Cardiac fibroblast (primary cell): ENCODE data around the gene LIPG.

Source experiments
- DNase-seq, 2 donors: peaks; one replicate each; pipeline versions ENCODE4 v3.0.0 to v3.0.0-alpha.2; 2010; ENCODE audit warnings: low read depth in 2 of 2
- H3K4me3 ChIP-seq, 2 donors: replicated peaks in 1 of 2; 1 replicate in 1 of 2; 2 replicates in 1 of 2; pipeline ENCODE4 v1.5.1; 2011; ENCODE audit warnings: low read depth in 2 of 2, low read length in 2 of 2, mild to moderate bottlenecking in 2 of 2, moderate library complexity in 1 of 2
- CTCF ChIP-seq: IDR thresholded peaks from one replicate; pipeline ENCODE4 v1.5.1; 2011; ENCODE audit warnings: low read depth, mild to moderate bottlenecking, low read length, inconsistent platforms

The LIPG gene

GRCh38 chr18:49564518-49564834 is 2.6 kb downstream of the LIPG start:
- peak overlapping the region; percentile 60 to 76 for H3K4me3 ChIP-seq
- no peak for DNase-seq
- TF ChIP-seq CTCF, result no peak

GRCh38 chr18:49565101-49565500 is 3.2 kb downstream of the LIPG start:
- no peak for TF ChIP-seq CTCF
- no peak for DNase-seq
- H3K4me3 ChIP-seq, result peak overlapping the region in 1 of 2 donors; percentile 76

GRCh38 chr18:49565612-49566011 is 3.8 kb downstream of the LIPG start:
- peak; percentile 36 to 85 for DNase-seq
- TF ChIP-seq CTCF, result no peak
- peak overlapping the region in 1 of 2 donors; percentile 76 for H3K4me3 ChIP-seq

GRCh38 chr18:49566217-49566770 is 4.4 kb downstream of the LIPG start:
- TF ChIP-seq CTCF, result no peak
- no peak overlapping the region for H3K4me3 ChIP-seq
- DNase-seq, result peak in 1 of 2 donors; percentile 37

GRCh38 chr18:49566985-49567384 is 5.1 kb downstream of the LIPG start:
- no peak overlapping the region for H3K4me3 ChIP-seq
- TF ChIP-seq CTCF, result no peak
- DNase-seq, result no peak

GRCh38 chr18:49569724-49570123 is 7.9 kb downstream of the LIPG start:
- no peak for DNase-seq
- TF ChIP-seq CTCF, result no peak
- no peak overlapping the region for H3K4me3 ChIP-seq

- no peak for DNase-seq
- H3K4me3 ChIP-seq, result no peak overlapping the region
- TF ChIP-seq CTCF, result no peak
Observed at GRCh38 chr18:49570836-49571235, 9.0 kb downstream of the LIPG start.
